GM19238 (cell line): Measurements from ENCODE around the gene DNM3.

Source experiments
- DNase-seq: peaks from one replicate; pipeline ENCODE4 v3.0.0; 2011; ENCODE audit warnings: low spot score; ENCODE audit not compliant: insufficient read length

The DNM3 gene

GRCh38 chr1:171916315-171916771 is 75.0 kb downstream of the DNM3 start:
- DNase-seq = no peak

DNA sequence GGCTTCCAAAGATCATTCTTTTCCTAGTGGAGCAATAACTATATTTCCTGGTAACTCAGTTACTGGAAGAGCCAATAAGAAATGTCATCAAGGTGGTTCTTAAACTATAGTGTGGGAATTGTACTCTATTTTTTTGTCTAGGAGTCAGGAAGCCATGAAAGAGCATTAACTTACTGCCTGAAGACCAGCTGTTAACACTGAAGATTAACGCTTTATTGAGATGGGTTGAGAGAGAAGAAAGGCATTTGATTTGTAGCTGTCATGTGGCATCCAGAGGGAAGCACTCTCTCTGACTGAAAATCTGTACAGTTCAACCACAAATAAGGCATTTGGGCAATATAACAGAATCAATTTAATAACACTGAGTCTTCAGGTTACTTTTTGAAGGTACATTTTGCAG is 76.0 kb downstream of the DNM3 start:
- DNase-seq = no peak

DNA sequence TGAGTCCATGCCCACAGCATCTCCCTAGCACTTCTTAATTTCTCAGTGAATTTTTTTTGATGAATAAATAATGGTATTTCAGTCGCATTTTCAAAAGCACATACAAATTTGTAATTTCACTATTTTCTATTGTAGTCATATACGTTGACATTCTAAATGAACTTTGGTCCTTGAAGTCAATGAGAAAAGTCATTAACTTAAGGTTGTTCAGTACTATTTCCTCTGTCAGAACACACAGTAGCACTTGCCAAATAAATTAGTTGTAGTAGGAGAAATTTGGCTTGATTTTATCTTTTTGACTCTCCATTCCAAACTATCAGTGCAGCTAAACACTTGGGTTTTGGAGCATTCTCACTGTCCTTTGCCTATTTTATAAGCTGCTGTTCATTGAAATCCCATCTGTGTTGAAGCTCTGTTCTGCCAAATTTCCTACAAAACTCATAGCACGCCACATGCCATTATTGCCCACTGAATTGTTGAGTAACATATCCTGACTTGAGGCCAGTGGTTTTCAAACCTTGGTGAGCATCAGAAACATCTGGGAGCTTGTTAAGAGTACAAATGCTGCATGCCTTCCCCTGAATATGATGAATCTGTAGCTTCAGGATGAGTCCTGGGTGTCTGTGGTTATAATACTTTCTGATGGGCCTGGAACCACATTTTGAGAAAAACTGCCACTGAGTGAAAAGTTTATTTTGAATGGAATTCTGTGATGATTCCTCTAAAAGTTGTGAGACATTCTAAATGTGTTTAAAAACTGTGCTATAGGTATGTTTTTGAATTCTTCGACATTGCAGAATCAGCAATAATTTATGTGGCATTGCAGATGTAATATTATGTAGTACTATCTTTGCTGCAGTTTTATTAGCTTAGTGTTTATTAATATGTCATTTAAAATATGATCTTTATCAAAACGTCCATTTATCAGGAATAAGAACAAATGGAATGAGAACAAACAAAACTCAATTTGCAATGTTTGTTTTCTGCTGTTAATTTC is 78.9 kb downstream of the DNM3 start:
- DNase-seq = no peak

DNA sequence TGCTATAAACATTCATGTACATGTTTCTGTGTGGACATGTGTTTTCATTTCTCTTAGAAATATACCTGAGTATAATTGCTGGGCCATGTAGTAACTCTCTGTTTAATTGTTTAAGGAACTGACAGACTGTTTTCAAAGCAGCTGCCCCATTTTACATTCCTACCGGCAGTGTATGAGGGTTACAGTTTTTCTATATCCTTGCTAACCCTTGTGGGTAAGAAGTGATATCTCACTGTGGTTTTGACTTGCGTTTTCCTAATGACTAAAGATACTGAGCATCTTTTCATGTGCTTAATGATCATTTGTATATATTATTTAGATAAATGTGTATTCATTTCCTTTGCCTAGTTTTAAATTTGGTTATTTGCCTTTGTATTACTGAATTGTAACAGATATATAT is 81.7 kb downstream of the DNM3 start:
- no peak for DNase-seq

DNA sequence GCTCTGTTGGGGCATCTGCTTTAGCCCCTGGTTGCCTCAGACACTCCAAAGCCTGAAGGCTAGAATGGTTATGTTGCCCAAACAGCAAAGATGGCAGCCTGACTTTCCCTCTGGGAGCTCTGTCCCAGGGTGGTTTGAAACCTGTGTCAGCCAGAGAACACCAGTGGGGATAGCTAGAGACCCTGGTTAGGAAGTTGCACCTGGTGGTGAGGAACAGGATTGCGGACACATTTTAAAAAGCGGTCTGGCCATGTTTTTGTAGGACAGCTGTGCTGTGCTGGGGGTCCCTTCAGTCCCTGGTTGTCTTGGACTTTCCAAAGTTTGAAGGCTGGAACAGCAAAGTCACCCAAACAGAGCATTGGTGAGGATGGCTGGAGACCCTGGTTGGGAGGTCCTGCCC is 87.8 kb downstream of the DNM3 start:
- no peak for DNase-seq

- no peak for DNase-seq
Observed at GRCh38 chr1:171931752-171932151, 90.5 kb downstream of the DNM3 start.

- DNase-seq = no peak
Observed at GRCh38 chr1:171934664-171935063, 93.4 kb downstream of the DNM3 start.

DNA sequence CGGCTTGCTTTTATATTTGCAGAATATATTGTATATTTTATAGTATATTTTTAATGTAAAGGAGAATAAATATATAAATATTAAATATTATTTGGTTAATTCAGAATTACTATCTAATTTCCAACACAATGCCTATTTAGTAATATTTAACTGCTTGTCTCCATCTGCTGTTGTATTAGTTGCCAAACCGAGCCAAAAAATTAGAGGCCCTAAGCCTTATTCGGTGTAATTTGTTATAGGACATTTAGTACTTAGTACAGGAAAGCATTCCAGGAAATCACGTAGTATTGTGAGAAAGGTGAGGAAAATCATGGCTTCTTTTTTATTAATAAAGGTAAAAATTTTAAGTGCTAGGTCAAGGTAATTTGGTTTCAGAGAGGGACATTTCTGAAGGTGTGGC is 93.8 kb downstream of the DNM3 start:
- no peak for DNase-seq

DNA sequence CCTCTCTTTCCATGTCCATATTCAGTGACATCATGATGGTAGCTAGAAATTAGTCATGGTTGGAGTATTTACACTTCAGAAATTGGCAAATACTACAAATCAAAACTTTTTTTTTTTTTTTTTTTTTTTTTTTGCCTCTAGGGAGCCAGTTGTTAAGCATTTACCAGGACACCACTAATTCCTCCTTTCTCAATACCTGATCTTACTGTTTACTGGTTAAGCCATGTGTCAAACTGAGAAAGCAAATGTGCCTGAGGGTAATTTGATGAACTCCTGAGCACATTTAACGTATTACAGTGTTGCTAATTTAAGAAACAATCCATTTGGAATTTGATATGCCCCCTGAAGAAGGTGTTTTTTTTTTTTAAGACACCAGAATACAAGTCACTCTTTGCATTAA is 94.4 kb downstream of the DNM3 start:
- DNase-seq = no peak

DNA sequence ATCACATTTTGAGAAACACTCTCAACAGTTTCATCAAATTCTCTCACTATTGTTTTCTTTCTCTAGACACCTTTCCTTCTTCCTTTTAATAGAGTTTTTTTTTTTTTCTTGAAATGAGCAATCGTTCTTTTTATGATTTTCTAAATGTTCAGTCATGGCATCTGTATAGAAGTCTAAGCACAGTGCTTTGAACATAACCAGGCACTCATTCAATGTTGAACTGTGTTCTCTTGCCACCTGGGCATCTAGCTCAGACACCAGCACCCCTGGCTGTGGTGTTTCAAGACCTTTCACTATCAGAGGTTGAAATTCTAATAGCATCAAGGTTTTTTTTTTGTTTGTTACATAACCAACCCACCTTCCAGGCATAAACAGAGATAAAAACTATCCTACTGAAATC is 96.6 kb downstream of the DNM3 start:
- no peak for DNase-seq

- no peak for DNase-seq
Observed at GRCh38 chr1:171939740-171940139, 98.4 kb downstream of the DNM3 start.

- no peak for DNase-seq
Observed at GRCh38 chr1:171940368-171940767, 99.1 kb downstream of the DNM3 start.

GRCh38 chr1:171941920-171942319 is 100.6 kb downstream of the DNM3 start:
- DNase-seq = no peak

DNA sequence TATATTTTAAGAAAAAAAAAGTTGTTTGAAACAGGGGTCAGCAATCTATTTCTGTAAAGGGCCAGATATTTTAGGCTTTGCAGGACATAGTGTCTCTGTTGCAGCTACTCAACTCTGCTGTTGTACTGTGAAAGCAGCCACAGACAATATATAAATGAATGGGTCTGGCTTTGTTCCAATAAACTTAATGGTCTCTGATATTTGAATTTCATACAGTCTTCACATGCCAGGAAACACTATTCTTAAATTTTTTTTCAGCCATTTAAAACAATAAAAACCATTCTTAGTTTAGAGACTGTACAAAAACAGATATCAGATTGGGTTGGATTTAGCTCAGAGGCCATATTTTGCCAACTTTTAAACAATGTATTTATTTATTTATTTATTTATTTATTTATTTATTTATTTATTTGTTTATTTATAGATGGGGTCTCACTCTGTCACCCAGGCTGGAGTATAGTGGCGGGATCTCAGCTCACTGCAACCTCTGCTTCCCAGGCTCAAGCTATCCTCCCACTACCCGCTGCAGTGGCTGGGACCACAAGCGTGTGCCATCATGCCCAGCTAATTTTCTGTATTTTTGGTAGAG is 102.8 kb downstream of the DNM3 start:
- DNase-seq = no peak

DNA sequence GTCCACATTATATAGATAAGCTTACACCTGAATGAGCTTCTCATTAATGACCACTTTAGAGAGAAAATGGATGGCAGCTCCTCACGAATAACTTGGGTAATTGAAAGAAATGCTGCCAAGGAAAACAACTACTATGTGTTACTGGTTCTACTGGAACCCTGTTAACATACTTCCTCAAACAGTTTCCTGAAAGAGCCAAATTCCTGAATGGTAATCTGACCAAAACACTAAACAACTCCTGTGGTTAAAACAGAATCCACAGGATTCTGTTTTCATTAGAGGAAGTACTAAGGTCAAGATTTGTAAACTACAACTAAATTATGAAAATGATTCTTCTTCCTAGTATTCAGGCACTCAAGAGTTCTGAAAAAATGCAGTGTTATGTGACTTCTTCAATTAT is 107.2 kb downstream of the DNM3 start:
- DNase-seq = no peak

- DNase-seq = no peak
Observed at GRCh38 chr1:171949316-171949715, 108.0 kb downstream of the DNM3 start.

- no peak for DNase-seq
Observed at GRCh38 chr1:171953835-171954234, 112.5 kb downstream of the DNM3 start.

DNA sequence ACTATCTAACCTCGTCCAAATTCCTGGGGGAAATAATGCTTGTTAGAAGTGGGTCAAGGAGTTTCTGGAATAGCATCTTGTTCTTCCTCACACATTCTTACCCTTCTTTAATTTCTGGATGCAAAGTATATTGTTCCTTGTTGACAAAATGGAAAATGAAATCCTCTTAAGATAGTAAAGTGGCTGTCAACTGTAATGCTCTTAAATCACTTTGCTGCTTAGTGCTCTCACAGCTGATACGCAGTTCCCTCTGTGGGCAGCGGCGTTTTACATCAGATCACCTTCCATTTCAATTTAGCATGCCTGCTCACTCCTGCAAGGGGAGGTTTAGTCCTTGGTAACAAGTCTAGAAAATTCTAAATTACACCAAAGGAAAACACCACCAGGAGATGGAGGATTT is 113.1 kb downstream of the DNM3 start:
- no peak for DNase-seq

DNA sequence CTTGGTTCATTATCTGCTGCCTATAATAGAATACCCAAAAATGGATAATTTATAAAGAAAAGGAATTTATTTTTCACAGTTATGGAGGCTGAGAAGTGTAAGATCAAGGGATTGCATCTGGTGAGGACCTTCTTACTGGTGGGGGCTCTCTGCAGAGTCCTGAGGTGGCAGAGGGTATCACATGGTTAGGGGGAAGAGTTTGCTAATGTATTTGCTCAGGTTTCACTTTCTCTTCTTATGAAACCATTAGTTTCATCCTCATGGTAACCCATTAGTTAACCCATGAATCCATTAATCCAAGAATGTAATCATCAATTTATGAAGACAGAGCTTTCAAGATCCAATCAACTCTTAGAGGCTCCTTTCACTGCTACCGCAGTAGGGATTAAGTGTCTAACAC is 120.6 kb downstream of the DNM3 start:
- peak; percentile 2 for DNase-seq

DNA sequence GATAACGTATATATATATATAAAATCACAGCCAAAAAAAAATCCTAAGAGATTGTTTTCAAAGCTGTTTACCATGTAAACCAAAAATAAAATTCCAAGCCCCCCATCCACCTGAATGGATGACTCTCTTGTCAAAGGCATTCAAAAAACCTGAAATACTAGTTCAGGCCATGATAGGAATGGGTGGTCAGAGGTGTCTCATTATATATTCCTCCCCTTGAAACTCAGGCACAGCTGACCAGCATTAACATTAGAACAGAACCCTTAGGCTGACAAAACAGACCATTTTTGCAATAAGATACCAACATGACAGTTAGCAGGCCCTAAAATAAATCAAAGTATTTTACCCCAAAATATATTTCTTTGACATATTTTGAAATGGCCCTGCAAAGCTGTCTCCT is 122.5 kb downstream of the DNM3 start:
- DNase-seq = no peak

DNA sequence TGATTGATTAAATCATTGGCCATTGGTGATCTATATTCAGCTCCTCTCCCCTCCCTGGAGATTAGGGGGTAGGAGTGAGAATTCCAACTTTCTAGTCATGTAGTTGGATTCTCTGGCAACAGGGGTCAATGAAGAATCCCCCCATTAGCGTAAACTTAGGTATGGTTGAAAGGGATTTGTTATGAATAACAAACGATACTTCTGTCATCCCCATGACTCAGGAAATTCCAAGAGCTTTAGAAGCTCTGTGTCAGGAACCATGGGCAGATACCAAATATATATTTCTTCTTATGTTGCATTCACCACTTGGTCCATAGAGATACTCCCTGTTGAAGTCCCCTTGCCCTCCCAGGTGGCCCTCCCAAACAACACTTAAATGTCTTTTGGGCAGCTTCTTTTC is 124.5 kb downstream of the DNM3 start:
- DNase-seq = no peak

GRCh38 chr1:171966426-171967220 is 125.3 kb downstream of the DNM3 start:
- no peak for DNase-seq
